Body of pancreas (tissue), 4 donors: Measurements from ENCODE around the gene PRKAB1.

ENCODE experiments used
- CTCF ChIP-seq, 7 experiments: fragments of 450-650 bp in 4 of 7; fragments of 200-600 bp in 3 of 7; sonication (generic) in 3 of 7; IDR thresholded peaks; one replicate each; pipeline ENCODE4 v1.5.1; 2016 to 2019; ENCODE audit warnings: antibody characterized with exemption in 7 of 7
- POLR2A ChIP-seq, 3 donors: fragments of 450-650 bp; IDR thresholded peaks; one replicate each; pipeline ENCODE4 v1.6.1; 2016; ENCODE audit warnings: antibody characterized with exemption in 3 of 3, mild to moderate bottlenecking in 2 of 3

DNA sequence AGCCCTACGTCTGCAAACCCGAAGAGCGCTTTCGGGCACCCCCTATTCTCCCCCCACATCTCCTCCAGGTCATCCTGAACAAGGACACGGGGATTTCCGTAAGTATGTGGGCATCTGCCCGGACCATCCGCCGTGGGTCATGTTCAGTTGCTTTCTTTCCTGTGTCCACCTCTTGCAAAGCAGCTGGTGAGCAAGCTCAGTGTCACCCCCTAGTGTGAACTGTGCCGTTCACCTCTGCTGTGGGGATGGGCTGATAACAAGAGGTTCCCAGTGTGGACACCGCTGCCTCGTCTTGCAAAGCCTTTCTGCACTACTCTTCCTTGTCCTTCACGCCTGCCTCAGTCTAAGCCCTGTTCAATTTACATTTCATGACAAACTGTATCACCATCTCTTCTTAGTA, 8.6 kb downstream of the PRKAB1 start:
- no peak for TF ChIP-seq POLR2A (IDR thresholded peaks at IDR 0.05)
- no peak for TF ChIP-seq CTCF (IDR thresholded peaks at IDR 0.05)
